IgD-negative memory B cell (primary cell): Measurements from ENCODE around the gene CDH5. TPM values are rescaled to one million over a fixed set of nuclear protein-coding genes. Genes with fewer than 3 reads are reported as not detected.

Source experiments
- H3K27ac Mint-ChIP-seq, 3 donors: one replicate each; pipeline ENCODE4 v1.8.0; 2020 to 2022; ENCODE audit warnings: mild to moderate bottlenecking in 3 of 3, mixed read lengths in 3 of 3, moderate library complexity in 1 of 3
- H3K27me3 Mint-ChIP-seq: one replicate; pipeline ENCODE4 v1.8.0; 2021; ENCODE audit warnings: mixed read lengths
- H3K36me3 Mint-ChIP-seq: one replicate; pipeline ENCODE4 v1.8.0; 2020; ENCODE audit warnings: mild to moderate bottlenecking, mixed read lengths
- H3K4me1 Mint-ChIP-seq, 3 donors: one replicate each; pipeline ENCODE4 v1.8.0; 2020 to 2022; ENCODE audit warnings: mixed read lengths in 3 of 3, mild to moderate bottlenecking in 1 of 3
- H3K4me3 Mint-ChIP-seq, 4 donors: one replicate each; pipeline ENCODE4 v1.8.0; 2020 to 2022; ENCODE audit warnings: mild to moderate bottlenecking in 4 of 4, mixed read lengths in 4 of 4, moderate library complexity in 3 of 4
- H3K9me3 Mint-ChIP-seq, 3 donors: one replicate each; pipeline ENCODE4 v1.8.0; 2020 to 2021; ENCODE audit warnings: mixed read lengths in 3 of 3, mild to moderate bottlenecking in 1 of 3
- polyA plus RNA-seq: library from polyadenylated mRNA; unstranded; fragments of 300-500 nt; fragmentation: Illumina TruSeq; gene quantifications from one replicate; pipeline ENCODE4 v1.2.3, GENCODE V29; 2021

Gene CDH5
- polyA plus RNA-seq, 1 donor from 2014 or later: not detected

- peaks cover 2% of the 10 kb centered on the region for H3K36me3 Mint-ChIP-seq
- no peak overlapping the region for H3K4me3 Mint-ChIP-seq
- no peak overlapping the region for H3K27ac Mint-ChIP-seq
These were observed 22.1 kb downstream of the CDH5 start for GRCh38 chr16:66388350-66389139.

GRCh38 chr16:66389256-66390176 is 23.0 kb downstream of the CDH5 start:
- H3K9me3 Mint-ChIP-seq: peaks cover 0 to 1% (median 0%) of the 10 kb centered on the region in 3 donors
- no peak overlapping the region for H3K4me3 Mint-ChIP-seq
- peak overlapping the region in 1 of 3 donors; percentile 85 for H3K27ac Mint-ChIP-seq
- no peaks in the 10 kb centered on the region for H3K4me1 Mint-ChIP-seq
- H3K36me3 Mint-ChIP-seq: peaks cover 2% of the 10 kb centered on the region
- peaks cover 4% of the 10 kb centered on the region for H3K27me3 Mint-ChIP-seq

More at GRCh38 chr16:66388350-66389139, 22.1 kb downstream of the CDH5 start:
- Mint-ChIP-seq H3K27me3 (peaks cover 5% of the 10 kb centered on the region), H3K9me3 (peaks cover 0 to 1% (median 0%) of the 10 kb centered on the region in 3 donors), H3K4me1 (no peaks in the 10 kb centered on the region)

GRCh38 chr16:66390346-66391108 is 24.0 kb downstream of the CDH5 start:
- Mint-ChIP-seq H3K9me3 (peaks cover 0 to 1% (median 0%) of the 10 kb centered on the region in 3 donors), H3K4me3 (no peak overlapping the region), H3K4me1 (no peaks in the 10 kb centered on the region), H3K27me3 (peaks cover 4% of the 10 kb centered on the region), H3K36me3 (peaks cover 2% of the 10 kb centered on the region), H3K27ac (no peak overlapping the region)

GRCh38 chr16:66391726-66392670 is 25.5 kb downstream of the CDH5 start:
- Mint-ChIP-seq H3K27ac (no peak overlapping the region), H3K9me3 (no peaks in the 10 kb centered on the region), H3K36me3 (peaks cover 2% of the 10 kb centered on the region), H3K27me3 (peaks cover 10% of the 10 kb centered on the region), H3K4me3 (no peak overlapping the region), H3K4me1 (no peaks in the 10 kb centered on the region)

- H3K27ac Mint-ChIP-seq: no peak overlapping the region
- H3K9me3 Mint-ChIP-seq: no peaks in the 10 kb centered on the region
- H3K36me3 Mint-ChIP-seq: peaks cover 1% of the 10 kb centered on the region
- H3K27me3 Mint-ChIP-seq: peaks cover 21% of the 10 kb centered on the region
- no peak overlapping the region for H3K4me3 Mint-ChIP-seq
- H3K4me1 Mint-ChIP-seq: no peaks in the 10 kb centered on the region
These were observed 29.5 kb downstream of the CDH5 start for GRCh38 chr16:66395806-66396555.

- Mint-ChIP-seq H3K27me3 (peaks cover 24% of the 10 kb centered on the region), H3K9me3 (no peaks in the 10 kb centered on the region), H3K4me1 (no peaks in the 10 kb centered on the region), H3K4me3 (no peak overlapping the region), H3K36me3 (no peaks in the 10 kb centered on the region), H3K27ac (no peak overlapping the region)
These were observed 31.4 kb downstream of the CDH5 start for GRCh38 chr16:66397736-66398433.

GRCh38 chr16:66399031-66399430 is 32.5 kb downstream of the CDH5 start:
- no peak overlapping the region for H3K27ac Mint-ChIP-seq
- H3K4me1 Mint-ChIP-seq: no peaks in the 10 kb centered on the region
- no peaks in the 10 kb centered on the region for H3K36me3 Mint-ChIP-seq
- no peak overlapping the region for H3K4me3 Mint-ChIP-seq
- H3K9me3 Mint-ChIP-seq: no peaks in the 10 kb centered on the region
- H3K27me3 Mint-ChIP-seq: peaks cover 26% of the 10 kb centered on the region

- H3K4me3 Mint-ChIP-seq: no peak overlapping the region
These were observed 33.4 kb downstream of the CDH5 start for GRCh38 chr16:66399930-66400329.

GRCh38 chr16:66400503-66401380 is 34.3 kb downstream of the CDH5 start:
- Mint-ChIP-seq H3K36me3 (no peaks in the 10 kb centered on the region), H3K4me3 (no peak overlapping the region)

More at GRCh38 chr16:66399930-66400329, 33.4 kb downstream of the CDH5 start:
- Mint-ChIP-seq H3K4me1 (no peaks in the 10 kb centered on the region), H3K36me3 (no peaks in the 10 kb centered on the region), H3K27me3 (peaks cover 28% of the 10 kb centered on the region), H3K9me3 (peaks cover 0 to 1% (median 0%) of the 10 kb centered on the region in 3 donors), H3K27ac (no peak overlapping the region)

GRCh38 chr16:66401610-66402009 is 35.1 kb downstream of the CDH5 start:
- Mint-ChIP-seq H3K27ac (no peak overlapping the region), H3K4me3 (no peak overlapping the region), H3K27me3 (peaks cover 33% of the 10 kb centered on the region), H3K36me3 (no peaks in the 10 kb centered on the region), H3K4me1 (no peaks in the 10 kb centered on the region), H3K9me3 (peaks cover 0 to 2% (median 0%) of the 10 kb centered on the region in 3 donors)

More at GRCh38 chr16:66400503-66401380, 34.3 kb downstream of the CDH5 start:
- Mint-ChIP-seq H3K9me3 (peaks cover 0 to 2% (median 0%) of the 10 kb centered on the region in 3 donors), H3K27me3 (peaks cover 30% of the 10 kb centered on the region), H3K27ac (no peak overlapping the region), H3K4me1 (no peaks in the 10 kb centered on the region)

GRCh38 chr16:66402166-66402565 is 35.7 kb downstream of the CDH5 start:
- Mint-ChIP-seq H3K27me3 (peaks cover 38% of the 10 kb centered on the region), H3K9me3 (peaks cover 0 to 2% (median 0%) of the 10 kb centered on the region in 3 donors), H3K27ac (no peak overlapping the region), H3K36me3 (no peaks in the 10 kb centered on the region), H3K4me1 (peaks cover 3 to 4% (median 4%) of the 10 kb centered on the region in 3 donors), H3K4me3 (no peak overlapping the region)
